Esophagus muscularis mucosa (tissue), 4 donors: Measurements from ENCODE around the gene AZGP1. TPM values are rescaled to one million over a fixed set of nuclear protein-coding genes. Genes with fewer than 3 reads are reported as not detected.

Source experiments
- DNase-seq: peaks from one replicate; pipeline ENCODE4 v3.0.0-alpha.2; 2017; ENCODE audit errors: extremely low spot score
- H3K27ac ChIP-seq, 4 donors: fragments of 200-600 bp; sonication (generic); replicated peaks in 1 of 4; 1 replicate in 3 of 4; 2 replicates in 1 of 4; pipeline ENCODE4 v1.5.1; 2016 to 2019; ENCODE audit warnings: mild to moderate bottlenecking in 1 of 4
- H3K27me3 ChIP-seq, 4 donors: fragments of 200-600 bp; sonication (generic); one replicate each; pipeline versions ENCODE4 v1.5.1 to v1.6.0; 2016 to 2019
- H3K36me3 ChIP-seq, 4 donors: fragments of 200-600 bp; sonication (generic); one replicate each; pipeline ENCODE4 v1.5.1; 2016 to 2019
- H3K4me1 ChIP-seq, 4 donors: fragments of 200-600 bp; sonication (generic); one replicate each; pipeline ENCODE4 v1.5.1; 2016 to 2019
- H3K4me3 ChIP-seq, 4 donors: fragments of 200-600 bp; sonication (generic); 1 replicate in 2 of 4; 2 replicates in 2 of 4; pipeline ENCODE4 v1.5.1; 2016 to 2019; ENCODE audit warnings: mild to moderate bottlenecking in 4 of 4, moderate library complexity in 1 of 4
- H3K9me3 ChIP-seq, 4 donors: fragments of 200-600 bp; sonication (generic); 1 replicate in 3 of 4; 2 replicates in 1 of 4; pipeline ENCODE4 v1.5.1; 2016 to 2019
- EP300 ChIP-seq: sonication (generic); formaldehyde crosslinking; IDR thresholded peaks from one replicate; pipeline ENCODE4 v1.6.1; 2017; ENCODE audit warnings: antibody characterized with exemption
- POLR2A ChIP-seq: fragments of 450-650 bp; IDR thresholded peaks from one replicate; pipeline ENCODE4 v1.6.1; 2017; ENCODE audit warnings: antibody characterized with exemption, moderate library complexity, mild to moderate bottlenecking, low read depth
- POLR2AphosphoS5 ChIP-seq, 2 donors: sonication (generic); formaldehyde crosslinking; IDR thresholded peaks; one replicate each; pipeline ENCODE4 v1.6.1; 2017; ENCODE audit warnings: antibody characterized with exemption in 2 of 2
- WGBS: methylation state at CpG from one replicate; pipeline ENCODE4 v1.1.5; 2018; 5-methylcytosine and 5-hydroxymethylcytosine counted together
- intact Hi-C: fragments of 100-400 bp; cut with DNase I; formaldehyde crosslinking; loops from one replicate; pipeline ENCODE4 v1.15.1; 2023
- total RNA-seq, 4 donors: library from RNA; depleted of rRNA; stranded (reverse); fragments of >200 nt; gene quantifications; one replicate each; pipeline versions ENCODE4 v1.1.0 to v1.2.1, GENCODE V29; 2016
- TF ChIP-seq, protein P1 (sequence below), 3 experiments: fragments of 200-600 bp in 2 of 3; fragments of 450-650 bp in 1 of 3; sonication (generic) in 2 of 3; IDR thresholded peaks; one replicate each; pipeline ENCODE4 v1.5.1; 2017 to 2019; ENCODE audit warnings: antibody characterized with exemption in 3 of 3, mild to moderate bottlenecking in 2 of 3, moderate library complexity in 1 of 3

Gene AZGP1
- total RNA-seq, 4 donors from 2014 or later, result 2.5 to 3.4 (median 3.0) TPM

DNA sequence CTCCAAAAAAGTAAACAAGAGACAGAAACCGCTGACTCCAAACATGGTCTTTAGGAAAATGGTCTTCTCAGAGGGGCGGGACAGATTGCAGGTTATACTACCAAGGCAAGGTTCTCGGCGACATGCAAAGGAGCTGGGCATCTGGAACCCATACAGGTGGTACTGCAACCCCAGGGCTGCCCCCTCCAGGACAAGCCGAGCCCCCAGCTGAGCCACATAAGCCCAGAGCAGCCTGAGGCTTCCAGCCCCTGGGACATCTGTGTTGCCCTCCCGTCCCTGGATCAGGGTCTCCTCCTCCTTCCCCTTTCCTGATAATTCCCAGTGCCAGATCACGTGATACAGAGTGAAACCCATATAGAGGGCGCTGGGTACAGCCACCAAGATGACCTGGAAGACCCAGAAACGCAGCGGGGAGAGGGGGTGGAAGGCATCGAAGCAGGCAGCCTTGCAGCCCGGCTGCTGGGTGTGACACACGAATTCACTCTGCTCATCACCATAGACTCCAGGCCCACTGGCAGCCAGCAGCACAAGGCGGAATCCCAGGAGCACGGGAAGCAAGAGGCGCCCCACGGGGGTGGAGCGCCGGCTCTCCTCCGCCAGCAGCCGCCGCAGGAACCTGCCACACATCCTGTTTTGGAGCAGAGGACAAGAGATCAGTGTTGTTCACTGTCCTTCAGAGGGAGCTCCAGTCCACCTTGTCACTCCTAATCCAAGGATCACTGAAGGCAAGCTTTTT lies 46.7 kb downstream of the AZGP1 start, which contains the start of gene GJC3:
Gene GJC3, minus strand, starts transcription at position 627 of the 736 bp plus-strand sequence. Its CDS starts 0 bp downstream, at position 627.
- H3K9me3 ChIP-seq, result no peaks in the 10 kb centered on the region
- H3K36me3 ChIP-seq, result no peaks in the 10 kb centered on the region
- H3K27ac ChIP-seq, result peak within 1 kb of the TSS in 1 of 4 donors; percentile 22
- TF ChIP-seq, protein P1, sequence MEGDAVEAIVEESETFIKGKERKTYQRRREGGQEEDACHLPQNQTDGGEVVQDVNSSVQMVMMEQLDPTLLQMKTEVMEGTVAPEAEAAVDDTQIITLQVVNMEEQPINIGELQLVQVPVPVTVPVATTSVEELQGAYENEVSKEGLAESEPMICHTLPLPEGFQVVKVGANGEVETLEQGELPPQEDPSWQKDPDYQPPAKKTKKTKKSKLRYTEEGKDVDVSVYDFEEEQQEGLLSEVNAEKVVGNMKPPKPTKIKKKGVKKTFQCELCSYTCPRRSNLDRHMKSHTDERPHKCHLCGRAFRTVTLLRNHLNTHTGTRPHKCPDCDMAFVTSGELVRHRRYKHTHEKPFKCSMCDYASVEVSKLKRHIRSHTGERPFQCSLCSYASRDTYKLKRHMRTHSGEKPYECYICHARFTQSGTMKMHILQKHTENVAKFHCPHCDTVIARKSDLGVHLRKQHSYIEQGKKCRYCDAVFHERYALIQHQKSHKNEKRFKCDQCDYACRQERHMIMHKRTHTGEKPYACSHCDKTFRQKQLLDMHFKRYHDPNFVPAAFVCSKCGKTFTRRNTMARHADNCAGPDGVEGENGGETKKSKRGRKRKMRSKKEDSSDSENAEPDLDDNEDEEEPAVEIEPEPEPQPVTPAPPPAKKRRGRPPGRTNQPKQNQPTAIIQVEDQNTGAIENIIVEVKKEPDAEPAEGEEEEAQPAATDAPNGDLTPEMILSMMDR (IDR thresholded peaks at IDR 0.05), result peak; percentile 27 to 37 (median 36)
- TF ChIP-seq EP300 (no peak), POLR2AphosphoS5 (IDR thresholded peaks at IDR 0.05) (peak in 1 of 2 donors; percentile 44)
- WGBS, result 21% methylated on average over 12 of the region's 22 CpGs
- intact Hi-C loops, result no loop called here
- peak within 1 kb of the TSS; percentile 29 to 48 (median 39) for H3K4me3 ChIP-seq
- DNase-seq, result no peak
- H3K27me3 ChIP-seq, result no peaks in the 10 kb centered on the region
- peaks cover 9 to 16% (median 13%) of the 10 kb centered on the region in 4 donors for H3K4me1 ChIP-seq

DNA sequence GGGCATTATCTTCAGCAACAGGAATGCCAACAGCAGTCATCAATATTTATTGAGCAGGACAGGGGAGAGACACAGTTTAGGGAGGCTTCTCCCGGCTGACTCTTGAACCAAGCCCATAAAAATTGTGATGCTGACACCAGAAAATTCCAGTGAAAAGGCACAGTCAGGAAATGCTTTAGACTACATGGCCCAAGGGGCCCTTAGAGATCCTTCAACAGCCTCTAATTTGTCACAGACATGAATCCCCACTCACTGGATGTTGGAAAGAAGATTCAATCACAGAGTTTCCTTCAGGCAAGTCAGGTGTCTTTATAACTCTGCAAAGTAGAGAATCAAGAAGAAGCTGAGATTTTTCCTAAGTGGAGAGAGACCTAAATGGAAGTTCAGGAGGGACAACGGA lies 47.6 kb downstream of the AZGP1 start:
- no peak overlapping the region for H3K4me3 ChIP-seq
- H3K27me3 ChIP-seq, result no peaks in the 10 kb centered on the region
- 82% methylated on average over 2 of the region's 2 CpGs for WGBS
- H3K9me3 ChIP-seq, result no peaks in the 10 kb centered on the region
- TF ChIP-seq, protein P1 (IDR thresholded peaks at IDR 0.05), result no peak
- TF ChIP-seq POLR2A, result no peak
- DNase-seq, result no peak
- no peak overlapping the region for H3K27ac ChIP-seq
- peaks cover 9 to 16% (median 13%) of the 10 kb centered on the region in 4 donors for H3K4me1 ChIP-seq
- intact Hi-C loops, result no loop called here
- no peaks in the 10 kb centered on the region for H3K36me3 ChIP-seq

GRCh38 chr7:99927536-99927935 lies 48.3 kb downstream of the AZGP1 start:
- TF ChIP-seq EP300 (no peak), POLR2AphosphoS5 (IDR thresholded peaks at IDR 0.05) (no peak), POLR2A (no peak)
- WGBS, result 75% methylated on average over 5 of the region's 5 CpGs
- Histone ChIP-seq H3K4me3 (no peak overlapping the region), H3K27me3 (no peaks in the 10 kb centered on the region), H3K36me3 (no peaks in the 10 kb centered on the region), H3K4me1 (peaks cover 9 to 16% (median 13%) of the 10 kb centered on the region in 4 donors), H3K9me3 (no peaks in the 10 kb centered on the region), H3K27ac (no peak overlapping the region)
- no peak for DNase-seq
- intact Hi-C loops, result no loop called here

- H3K4me1 ChIP-seq, result peaks cover 9 to 16% (median 13%) of the 10 kb centered on the region in 4 donors
- no peaks in the 10 kb centered on the region for H3K36me3 ChIP-seq
- H3K27me3 ChIP-seq, result no peaks in the 10 kb centered on the region
- no peaks in the 10 kb centered on the region for H3K9me3 ChIP-seq
- no peak for TF ChIP-seq POLR2A
- no peak for TF ChIP-seq POLR2AphosphoS5 (IDR thresholded peaks at IDR 0.05)
- no peak for TF ChIP-seq EP300
- TF ChIP-seq, protein P1 (IDR thresholded peaks at IDR 0.05), result no peak
- intact Hi-C loops, result no loop called here
- H3K4me3 ChIP-seq, result no peak overlapping the region
- no peak overlapping the region for H3K27ac ChIP-seq
- no peak for DNase-seq
Measured at GRCh38 chr7:99926321-99926720, 49.5 kb downstream of the AZGP1 start.

DNA sequence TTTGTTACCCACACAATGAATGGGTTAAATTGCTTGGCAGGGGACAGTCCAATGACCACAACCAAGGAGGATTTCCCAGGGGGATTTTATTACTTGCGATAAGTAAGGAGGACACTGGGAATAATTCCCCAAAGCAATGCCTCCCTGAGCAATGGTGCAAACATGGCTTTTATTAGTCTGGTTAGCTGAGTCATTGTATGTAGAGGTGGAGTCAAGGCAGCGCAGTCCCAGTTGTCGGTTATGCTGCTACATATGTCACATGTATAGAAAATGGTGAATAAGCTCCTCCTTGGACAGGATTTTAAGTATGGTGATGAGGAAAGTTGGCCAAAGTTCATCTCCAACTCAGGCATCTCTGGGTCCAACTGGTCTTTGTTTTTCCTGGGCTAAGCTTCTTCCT lies 52.6 kb downstream of the AZGP1 start:
- Histone ChIP-seq H3K9me3 (no peaks in the 10 kb centered on the region), H3K27ac (no peak overlapping the region), H3K4me1 (peaks cover 6 to 19% (median 15%) of the 10 kb centered on the region in 4 donors), H3K27me3 (no peaks in the 10 kb centered on the region), H3K4me3 (no peak overlapping the region), H3K36me3 (no peaks in the 10 kb centered on the region)
- TF ChIP-seq POLR2A (no peak), POLR2AphosphoS5 (IDR thresholded peaks at IDR 0.05) (no peak), EP300 (no peak)
- TF ChIP-seq, protein P1 (IDR thresholded peaks at IDR 0.05), result no peak
- DNase-seq, result no peak
- intact Hi-C loops, result no loop called here
- 95% methylated on average over 3 of the region's 3 CpGs for WGBS
